Panc1 (cell line): ENCODE measurements around the gene TNRC6C.

Experiments
- CTCF ChIP-seq: fragments of 450-650 bp; IDR thresholded peaks from 2 replicates; pipeline ENCODE4 v1.5.1; 2017; ENCODE audit warnings: mild to moderate bottlenecking
- POLR2AphosphoS5 ChIP-seq: IDR thresholded peaks from 2 replicates; pipeline ENCODE4 v1.6.1; 2012; ENCODE audit warnings: mild to moderate bottlenecking, low read depth, low read length, moderate library complexity
- TCF7L2 ChIP-seq: IDR thresholded peaks from 2 replicates; pipeline ENCODE4 v1.6.1; 2011; ENCODE audit warnings: mild to moderate bottlenecking, low read depth, low read length, inconsistent platforms
- TF ChIP-seq, protein P1 (sequence below), 2 experiments: IDR thresholded peaks; 2 replicates each; pipeline ENCODE4 v1.6.1; 2011 to 2012; ENCODE audit warnings: low read depth in 2 of 2, control low read depth in 1 of 2, low read length in 1 of 2, mild to moderate bottlenecking in 1 of 2, moderate library complexity in 1 of 2; ENCODE audit not compliant: insufficient read depth in 1 of 2

DNA sequence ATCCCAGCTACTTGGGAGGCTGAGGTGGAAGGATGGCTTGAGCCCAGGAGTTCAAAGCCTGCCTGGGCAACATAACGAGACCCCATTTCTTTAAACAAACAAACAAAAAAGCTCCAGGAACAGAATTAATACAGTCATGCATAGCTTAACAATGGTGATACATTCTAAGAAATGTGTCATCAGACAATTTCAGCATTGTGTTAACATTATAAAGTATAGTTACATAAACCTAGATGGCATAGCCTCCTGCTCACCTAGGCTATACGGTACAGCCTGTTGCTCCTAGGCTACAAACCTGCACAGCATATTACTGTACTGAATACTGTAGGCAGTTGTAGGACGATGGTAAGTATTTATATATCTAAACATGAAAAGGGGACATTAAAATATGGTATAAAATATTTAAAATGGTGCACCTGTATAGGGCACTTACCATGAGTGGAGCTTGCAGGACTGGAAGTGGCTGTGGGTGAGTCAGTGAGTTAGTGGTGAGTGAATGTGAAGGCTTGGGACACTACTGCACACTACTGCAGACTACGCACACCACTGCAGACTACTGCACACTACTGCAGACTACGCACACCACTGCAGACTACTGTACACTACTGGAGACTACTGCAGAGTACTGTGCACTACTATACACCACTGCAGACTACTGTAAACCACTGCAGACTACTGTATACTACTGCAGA lies 95.4 kb downstream of the TNRC6C start:
- no peak for TF ChIP-seq POLR2AphosphoS5
- TF ChIP-seq TCF7L2, result no peak
- TF ChIP-seq CTCF, result no peak
- TF ChIP-seq, protein P1, sequence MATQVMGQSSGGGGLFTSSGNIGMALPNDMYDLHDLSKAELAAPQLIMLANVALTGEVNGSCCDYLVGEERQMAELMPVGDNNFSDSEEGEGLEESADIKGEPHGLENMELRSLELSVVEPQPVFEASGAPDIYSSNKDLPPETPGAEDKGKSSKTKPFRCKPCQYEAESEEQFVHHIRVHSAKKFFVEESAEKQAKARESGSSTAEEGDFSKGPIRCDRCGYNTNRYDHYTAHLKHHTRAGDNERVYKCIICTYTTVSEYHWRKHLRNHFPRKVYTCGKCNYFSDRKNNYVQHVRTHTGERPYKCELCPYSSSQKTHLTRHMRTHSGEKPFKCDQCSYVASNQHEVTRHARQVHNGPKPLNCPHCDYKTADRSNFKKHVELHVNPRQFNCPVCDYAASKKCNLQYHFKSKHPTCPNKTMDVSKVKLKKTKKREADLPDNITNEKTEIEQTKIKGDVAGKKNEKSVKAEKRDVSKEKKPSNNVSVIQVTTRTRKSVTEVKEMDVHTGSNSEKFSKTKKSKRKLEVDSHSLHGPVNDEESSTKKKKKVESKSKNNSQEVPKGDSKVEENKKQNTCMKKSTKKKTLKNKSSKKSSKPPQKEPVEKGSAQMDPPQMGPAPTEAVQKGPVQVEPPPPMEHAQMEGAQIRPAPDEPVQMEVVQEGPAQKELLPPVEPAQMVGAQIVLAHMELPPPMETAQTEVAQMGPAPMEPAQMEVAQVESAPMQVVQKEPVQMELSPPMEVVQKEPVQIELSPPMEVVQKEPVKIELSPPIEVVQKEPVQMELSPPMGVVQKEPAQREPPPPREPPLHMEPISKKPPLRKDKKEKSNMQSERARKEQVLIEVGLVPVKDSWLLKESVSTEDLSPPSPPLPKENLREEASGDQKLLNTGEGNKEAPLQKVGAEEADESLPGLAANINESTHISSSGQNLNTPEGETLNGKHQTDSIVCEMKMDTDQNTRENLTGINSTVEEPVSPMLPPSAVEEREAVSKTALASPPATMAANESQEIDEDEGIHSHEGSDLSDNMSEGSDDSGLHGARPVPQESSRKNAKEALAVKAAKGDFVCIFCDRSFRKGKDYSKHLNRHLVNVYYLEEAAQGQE (IDR thresholded peaks at IDR 0.05; ENCODE audit: insufficient read depth in 1 of 2, low read depth in 2 of 2, low read length in 1 of 2), result no peak
